H1 (cell line): ENCODE results near the gene MOV10L1. TPM values are rescaled to one million over a fixed set of nuclear protein-coding genes. Genes with fewer than 3 reads are reported as not detected.

Experiments used
- SRF ChIP-seq: IDR thresholded peaks from 2 replicates; pipeline ENCODE4 v1.6.1; 2011; ENCODE audit warnings: mild to moderate bottlenecking, low read depth, low read length, moderate library complexity
- polyA plus RNA-seq, 7 experiments: library from polyadenylated mRNA; depleted of rRNA in 3 of 7; stranded (reverse) in 5 of 7; unstranded in 2 of 7; fragments of >200 nt in 5 of 7; fragments of 200-250 nt in 2 of 7; gene quantifications; 1 replicate in 5 of 7; 2 replicates in 1 of 7; 4 replicates in 1 of 7; pipeline versions ENCODE4 v1.2.1 to v1.2.3, GENCODE V29; 2011 to 2013; ENCODE audit warnings: missing spikeins in 2 of 7, mixed read lengths in 2 of 7
- total RNA-seq: library from RNA; stranded (reverse); fragmentation: NEBNext Ultra II Directional; extraction: Animal tissue kit (Norgen Biotek cat#: 25700); gene quantifications from 2 replicates; pipeline ENCODE4 v1.2.1, GENCODE V29; 2021

MOV10L1 gene
- total and polyA plus RNA-seq, 2 of the 8 experiments (the other 6 are each of a cell fraction or from before 2014, with no cell fraction given) = 0.32 TPM; not detected in 1

GRCh38 chr22:50192436-50193204 lies 102.8 kb downstream of the MOV10L1 start (continued):
- no peak for TF ChIP-seq SRF
- TF ChIP-seq, all 59 proteins: peak for 0
